ENCODE results near the gene SLC8A1.

Gene SLC8A1

DNA sequence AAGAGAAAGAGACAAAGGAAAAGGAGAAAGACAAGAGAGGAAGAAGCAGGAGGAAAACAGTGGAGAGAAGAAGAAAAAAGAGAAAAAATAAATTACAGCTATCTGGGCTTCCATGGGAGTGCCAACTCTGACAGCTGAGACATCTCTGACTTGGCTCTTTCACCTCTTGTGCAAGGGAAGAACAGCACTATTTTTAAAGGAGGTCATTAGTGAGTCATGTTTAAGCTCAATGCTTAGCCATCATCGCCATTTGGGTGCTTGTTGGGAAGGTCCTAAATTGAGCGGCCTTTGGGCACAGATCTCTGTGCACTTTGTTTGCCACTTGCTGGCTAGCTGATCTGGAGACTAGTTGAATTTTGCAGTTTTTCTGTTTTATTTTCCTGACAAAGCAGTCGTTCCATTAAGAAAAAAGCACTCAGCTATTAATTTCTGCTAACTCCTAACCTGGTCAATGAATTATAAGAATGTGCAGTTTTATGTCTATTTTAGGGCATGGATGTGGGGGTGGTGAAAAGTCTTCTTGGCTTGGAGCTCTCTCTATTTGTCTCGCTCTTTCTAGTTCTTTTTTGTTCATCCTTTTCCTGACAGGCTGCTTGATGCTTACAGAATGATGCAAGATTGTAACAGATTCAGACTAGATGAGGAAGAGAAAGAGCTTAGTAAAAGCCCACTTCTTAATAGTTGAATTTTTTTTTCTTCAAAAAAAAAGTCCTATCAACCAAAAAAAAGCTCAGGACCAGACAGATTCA lies 231.5 kb downstream of the SLC8A1 start:
- DNase-seq, result no peak

GRCh38 chr2:40219141-40219540 lies 232.7 kb downstream of the SLC8A1 start:
- DNase-seq, result no peak

GRCh38 chr2:40218679-40219078 lies 233.2 kb downstream of the SLC8A1 start:
- no peak for DNase-seq

DNA sequence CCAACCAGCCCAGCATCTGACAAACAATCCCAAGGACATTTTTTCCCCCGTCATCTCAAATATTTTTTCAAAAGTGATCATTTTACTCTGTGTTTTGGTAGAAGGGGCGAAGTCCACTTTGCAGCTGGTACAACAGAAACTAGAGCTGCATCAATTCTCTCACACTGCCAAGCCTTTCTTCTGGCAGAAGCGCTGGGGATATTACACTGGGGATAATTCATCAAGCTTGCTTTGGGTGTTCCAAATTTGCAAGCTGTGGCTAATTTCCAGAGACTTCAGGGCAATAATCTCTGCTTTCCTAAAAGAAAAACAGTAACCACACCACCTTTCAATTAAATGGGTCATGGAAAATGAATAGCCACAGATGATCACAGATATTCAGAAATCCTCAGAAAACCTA lies 238.3 kb downstream of the SLC8A1 start:
- no peak for DNase-seq

DNA sequence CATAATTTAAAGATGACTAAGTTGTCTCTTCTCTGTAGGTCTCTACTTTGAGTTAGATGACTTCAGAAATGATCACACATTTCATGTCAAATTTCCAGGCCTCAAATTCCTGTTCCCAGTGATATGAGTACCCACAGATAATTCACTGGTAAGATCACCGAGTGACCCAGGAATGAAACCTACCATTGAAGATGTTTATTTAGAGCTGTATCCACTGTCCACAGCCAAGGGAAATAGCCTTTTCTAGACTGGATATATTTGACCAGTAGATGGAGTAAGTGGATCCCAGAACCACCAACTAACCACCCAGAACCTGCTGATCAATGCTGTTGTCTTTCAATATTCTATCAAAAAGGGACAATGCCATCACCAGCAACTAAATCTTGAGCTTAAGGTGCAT lies 238.8 kb downstream of the SLC8A1 start:
- no peak for DNase-seq

DNA sequence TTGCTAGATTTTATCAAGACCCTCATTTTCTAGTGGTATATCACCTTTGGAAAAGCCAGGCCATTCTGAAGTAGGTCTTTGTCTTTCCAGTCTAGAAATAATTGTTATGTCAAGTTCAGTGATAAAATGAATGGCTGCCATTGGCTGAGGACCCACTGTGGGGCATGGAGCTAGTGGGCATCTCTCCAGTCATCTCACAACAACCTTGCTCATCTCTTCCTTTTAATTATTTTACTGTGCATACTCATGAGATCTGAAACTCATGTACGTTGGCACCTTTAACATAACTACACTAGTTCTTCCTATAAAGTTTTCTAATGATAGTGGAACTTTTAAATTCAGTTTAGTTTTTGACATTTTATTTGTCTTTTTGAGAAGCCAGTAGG lies 240.9 kb downstream of the SLC8A1 start:
- no peak for DNase-seq

GRCh38 chr2:40210344-40210967 lies 241.4 kb downstream of the SLC8A1 start:
- no peak for DNase-seq

- no peak for DNase-seq
Observed at GRCh38 chr2:40209761-40210160, 242.1 kb downstream of the SLC8A1 start.

GRCh38 chr2:40208463-40208862 lies 243.4 kb downstream of the SLC8A1 start:
- DNase-seq, result no peak

DNA sequence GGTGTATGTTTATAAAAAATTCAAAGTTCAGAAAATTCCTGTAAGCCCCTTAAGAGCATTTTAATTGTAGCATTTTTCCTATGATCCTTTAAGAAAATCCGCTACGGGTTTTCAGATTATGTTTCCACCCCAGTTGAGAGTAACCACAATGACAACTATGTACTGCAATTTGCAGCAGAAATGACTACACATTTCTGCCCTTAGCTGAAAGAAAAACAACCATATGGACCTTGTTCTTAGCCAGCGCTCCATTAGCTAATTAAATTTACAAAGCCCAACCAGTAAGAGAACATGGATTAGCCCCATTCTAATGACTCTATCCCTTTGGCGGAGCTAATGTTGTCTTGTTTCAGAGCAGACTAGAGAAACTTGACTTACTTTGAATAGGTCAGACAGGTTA lies 247.6 kb downstream of the SLC8A1 start:
- no peak for DNase-seq

DNA sequence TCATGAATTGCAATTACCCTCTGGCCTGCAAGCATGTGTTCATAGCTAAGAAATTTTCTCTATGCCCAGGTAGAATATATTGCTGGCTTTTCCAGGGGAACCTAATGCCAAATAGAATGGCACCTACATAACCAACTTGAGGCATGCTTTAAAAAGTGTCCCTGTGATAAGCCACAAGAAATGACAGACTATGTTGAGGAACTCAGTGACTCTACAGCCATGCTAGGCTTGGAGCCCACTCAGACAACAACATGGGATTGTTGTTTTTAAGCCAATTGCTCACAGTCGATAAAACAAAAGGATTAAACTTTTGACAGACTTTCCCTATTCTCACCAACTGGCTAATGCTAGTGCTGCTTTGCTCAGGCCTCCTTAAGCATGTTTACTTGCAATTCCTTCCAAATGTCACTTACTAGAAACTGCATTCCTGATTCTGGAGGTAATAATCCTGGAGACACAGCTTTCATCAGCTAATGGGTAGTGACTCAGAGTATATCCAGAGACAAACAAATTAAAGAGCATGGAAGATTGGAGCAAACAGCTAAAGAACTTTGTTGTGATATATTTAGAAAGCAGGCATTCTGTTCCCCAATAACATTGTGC lies 249.0 kb downstream of the SLC8A1 start:
- DNase-seq, result no peak

DNA sequence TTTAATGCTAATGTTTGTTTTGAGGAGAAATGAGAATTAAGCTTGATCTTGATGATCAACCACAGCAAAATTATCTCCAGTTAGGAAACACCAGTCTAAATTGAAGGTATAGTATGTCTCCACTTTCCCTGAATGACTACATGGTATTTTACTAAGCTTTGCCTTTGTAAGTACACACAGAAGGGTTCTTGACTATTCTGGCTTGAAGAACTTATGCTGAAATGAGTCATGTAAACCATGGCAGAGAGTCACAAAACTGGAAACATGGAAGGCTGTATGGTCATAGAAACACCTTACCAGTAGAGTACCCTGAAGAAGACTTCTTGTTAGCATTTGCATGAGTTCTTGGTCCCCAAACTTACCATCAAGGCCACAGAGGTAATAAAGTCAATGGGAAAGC lies 250.5 kb downstream of the SLC8A1 start:
- DNase-seq, result no peak

DNA sequence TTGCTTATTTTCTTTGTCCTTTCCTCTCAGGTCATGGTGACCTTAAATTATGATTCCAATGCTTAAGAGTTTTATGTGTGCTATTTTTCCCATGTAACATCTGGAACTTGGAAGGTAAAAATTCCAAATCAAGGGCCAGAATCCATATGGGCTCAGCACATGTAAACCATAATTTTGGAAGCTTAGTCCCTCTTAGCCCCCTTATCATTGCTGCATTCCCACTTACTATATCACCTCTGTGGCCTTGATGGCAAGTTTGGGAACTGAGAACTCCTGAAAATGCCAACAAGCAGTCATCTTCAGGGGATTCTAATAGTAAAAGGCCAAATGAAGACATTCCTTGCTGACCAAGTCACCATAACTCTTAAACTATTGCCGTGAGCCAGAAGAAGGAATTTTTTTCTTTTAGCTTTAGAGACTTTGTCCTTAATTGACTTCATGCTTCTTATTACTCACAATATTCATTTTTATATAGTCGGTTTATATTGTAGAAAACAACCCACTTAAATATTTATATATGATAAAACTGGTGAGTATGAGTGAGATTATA lies 251.4 kb downstream of the SLC8A1 start:
- DNase-seq, result no peak

GRCh38 chr2:40199771-40200170 lies 252.1 kb downstream of the SLC8A1 start:
- no peak for DNase-seq

DNA sequence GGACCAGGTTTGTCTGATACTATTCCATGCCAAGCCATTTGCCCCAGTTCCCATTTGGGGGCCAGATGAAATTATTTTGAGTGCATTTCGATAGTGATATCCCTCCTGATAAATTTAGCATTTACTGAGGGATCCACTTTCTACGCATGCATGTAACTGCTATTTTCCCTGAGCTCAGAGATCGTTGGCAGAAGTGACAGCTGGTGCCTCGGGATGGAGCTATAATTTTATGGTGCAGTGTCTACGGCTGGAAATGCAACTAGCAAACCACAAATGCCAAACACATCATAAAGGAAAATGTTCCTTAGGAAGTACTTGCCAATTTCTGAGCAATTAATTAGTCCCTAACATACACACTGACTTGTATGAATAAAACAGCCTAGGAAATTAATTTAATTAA lies 254.8 kb downstream of the SLC8A1 start:
- DNase-seq, result no peak

DNA sequence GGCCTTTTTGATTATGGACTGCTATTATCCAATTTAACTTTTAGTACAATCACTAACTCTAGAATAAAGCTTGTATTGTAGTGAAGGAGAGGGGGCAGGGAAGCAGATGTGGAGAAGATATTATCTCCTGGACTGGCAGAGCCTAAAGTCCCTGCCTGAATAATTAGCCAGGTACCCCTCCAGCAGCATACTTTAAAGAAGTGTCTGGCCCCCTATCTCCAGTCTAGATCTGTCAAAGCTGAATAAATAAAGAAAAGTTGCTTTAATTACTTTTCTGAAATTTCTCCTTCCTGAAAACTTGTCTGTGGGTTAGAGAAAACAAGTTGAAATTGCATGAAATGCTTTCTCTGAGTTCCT lies 258.2 kb downstream of the SLC8A1 start:
- DNase-seq, result no peak

DNA sequence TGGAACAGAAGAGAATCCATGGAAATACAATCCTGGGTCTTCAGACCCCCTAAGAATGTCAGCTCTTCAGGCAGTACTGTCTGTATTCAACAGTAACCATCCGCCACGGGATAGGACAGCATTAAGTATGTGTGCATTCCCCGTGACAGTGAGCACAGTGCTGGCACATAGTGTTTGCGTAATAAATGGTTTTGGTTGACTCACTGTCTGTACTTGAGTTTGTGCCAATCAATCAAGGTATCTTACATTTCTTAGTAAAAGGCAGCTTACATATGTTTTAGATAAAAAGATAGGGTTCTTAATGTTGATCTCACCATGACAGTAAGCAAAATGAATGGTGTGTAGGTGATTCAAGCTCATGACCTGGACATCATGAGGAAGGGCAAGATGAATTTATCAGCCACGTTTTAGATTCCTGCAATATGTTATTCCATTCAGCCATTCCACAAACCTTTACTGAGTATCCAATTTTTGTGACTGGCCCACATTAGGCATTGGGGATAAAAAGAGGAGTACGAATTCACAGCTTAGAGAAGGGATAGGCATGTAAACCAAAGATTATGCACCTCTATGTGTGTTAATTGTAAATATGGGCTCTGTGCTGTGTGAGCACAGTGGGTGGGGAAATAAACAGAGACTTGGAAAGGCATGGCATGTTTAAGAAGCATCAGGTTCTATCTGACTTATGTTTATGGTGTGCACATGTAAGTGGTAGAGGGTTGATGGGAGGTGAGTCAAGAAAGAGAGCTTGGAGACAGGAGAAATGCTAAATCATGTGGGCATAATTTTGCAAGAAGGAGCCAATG lies 258.8 kb downstream of the SLC8A1 start:
- DNase-seq, result no peak

- DNase-seq, result no peak
Observed at GRCh38 chr2:40190457-40190856, 261.4 kb downstream of the SLC8A1 start.

DNA sequence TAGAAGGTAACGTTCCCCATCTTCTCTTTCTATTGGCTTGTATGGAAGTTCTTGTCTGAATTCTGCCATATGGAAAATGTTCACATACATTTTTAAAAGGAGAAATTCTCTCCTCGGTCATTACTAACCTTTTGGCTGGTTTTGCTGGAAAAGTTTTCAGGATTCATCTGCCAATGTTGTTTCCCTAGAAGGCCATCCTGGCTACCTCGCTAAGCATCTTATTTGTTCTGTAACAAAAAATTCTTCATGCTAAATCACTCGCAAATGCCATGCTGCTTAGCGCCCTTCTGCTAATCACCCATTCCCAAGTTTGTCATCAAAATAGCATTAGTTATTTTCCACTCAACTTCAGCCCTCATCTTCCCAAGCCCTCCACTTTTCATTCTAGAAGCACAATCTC lies 262.0 kb downstream of the SLC8A1 start:
- DNase-seq, result no peak

GRCh38 chr2:40187054-40187453 lies 264.8 kb downstream of the SLC8A1 start:
- no peak for DNase-seq

- no peak for DNase-seq
Observed at GRCh38 chr2:40184551-40184950, 267.3 kb downstream of the SLC8A1 start.

- DNase-seq, result no peak
Observed at GRCh38 chr2:40181855-40182254, 270.0 kb downstream of the SLC8A1 start.

- DNase-seq, result no peak
Observed at GRCh38 chr2:40179801-40180200, 272.1 kb downstream of the SLC8A1 start.

Data from stimulated activated CD4-positive, alpha-beta T cell treated with anti-CD3 and anti-CD28 coated beads, Interleukin-4, amount 100 ng/mL, for 4 hours (primary cell).